ENCODE measurements around the gene STAT3. TPM values are rescaled to one million over a fixed set of nuclear protein-coding genes. Genes with fewer than 3 reads are reported as not detected.

The STAT3 gene
- total and polyA plus RNA-seq, 9 of the 15 experiments (the other 6 are each of a cell fraction or from before 2014, with no cell fraction given): 90.0 to 179 (median 114) TPM

GRCh38 chr17:42347198-42347597 is 41.0 kb downstream of the STAT3 start:
- peak; percentile 63 to 64; a peak in 3 of 4 replicates for TF ChIP-seq KDM1A (IDR thresholded peaks at IDR 0.05)
- TF ChIP-seq EHMT2 (IDR thresholded peaks at IDR 0.05): no peak
- peak; percentile 84 for TF ChIP-seq FOSL1 (tag; conservative IDR thresholded peaks at IDR 0.05)
- FAIRE-seq (no peak), DNase-seq (ENCODE audit: extremely low read depth in 1 of 4, low spot score in 3 of 4) (no peak), ATAC-seq (no peak)
- no peaks in the 10 kb centered on the region for H4K20me1 ChIP-seq (replicated peaks; ENCODE audit: control insufficient read depth, insufficient read depth, low read length)
- H3K27me3 ChIP-seq (ENCODE audit: control insufficient read depth in 2 of 2, insufficient read depth in 2 of 2, low read length in 2 of 2): no peaks in the 10 kb centered on the region
- H3K9me3 ChIP-seq (replicated peaks; ENCODE audit: control insufficient read depth, insufficient read depth, low read depth, low read length): no peaks in the 10 kb centered on the region
- BruUV-seq (replicated peaks): no TSS peak
- H3K4me3 ChIP-seq: no peak overlapping the region
- no peak overlapping the region for H3K4me2 ChIP-seq (ENCODE audit: insufficient read depth, low read length)
- in situ Hi-C loops (cut with MboI): no loop called here
- H3K36me3 ChIP-seq (ENCODE audit: control insufficient read depth, insufficient read depth, low read length): peaks cover 50% of the 10 kb centered on the region
- H3K79me2 ChIP-seq (ENCODE audit: control insufficient read depth, insufficient read depth, low read length): peaks cover 15% of the 10 kb centered on the region
- no peak overlapping the region for H3K9ac ChIP-seq (ENCODE audit: insufficient read depth in 1 of 2, low read depth in 2 of 2, low read length in 2 of 2)
- CTCF ChIA-PET (ENCODE audit: low intra/inter-chr PET ratio): no interaction called here
- no peak overlapping the region for H3K27ac ChIP-seq (ENCODE audit: extremely low read depth, low read depth, low read length)
- peaks cover 3% of the 10 kb centered on the region for H3K9me1 ChIP-seq (ENCODE audit: control insufficient read depth, insufficient read depth, low read length)
- H2AFZ ChIP-seq (ENCODE audit: low read depth, low read length): no peak overlapping the region
- POLR2A ChIA-PET: interaction anchor here (0.6 to 1.0 kb wide), 2 partner anchors 11 to 179 kb away, joined by 3 to 4 read pairs; no protein-coding TSS in a partner anchor
- intact Hi-C loops (cut with micrococcal nuclease): no loop called here
- no peaks in the 10 kb centered on the region for H3K4me1 ChIP-seq (replicated peaks in 1 of 2; ENCODE audit: control insufficient read depth in 2 of 2, insufficient read depth in 2 of 2, low read length in 2 of 2)

- DNase-seq (ENCODE audit: extremely low read depth in 1 of 4, low spot score in 3 of 4) (no peak), ATAC-seq (no peak), FAIRE-seq (no peak)
- 94% methylated on average over 8 of the region's 8 CpGs for WGBS (ENCODE audit: insufficient coverage, low coverage, missing lambda C conversion rate)
- Histone ChIP-seq H3K9me3 (replicated peaks; ENCODE audit: control insufficient read depth, insufficient read depth, low read depth, low read length) (no peaks in the 10 kb centered on the region), H2AFZ (ENCODE audit: low read depth, low read length) (no peak overlapping the region), H3K4me1 (replicated peaks in 1 of 2; ENCODE audit: control insufficient read depth in 2 of 2, insufficient read depth in 2 of 2, low read length in 2 of 2) (no peaks in the 10 kb centered on the region; a peak in 1 of 5 replicates), H3K36me3 (ENCODE audit: control insufficient read depth, insufficient read depth, low read length) (peaks cover 57% of the 10 kb centered on the region), H3K9me1 (ENCODE audit: control insufficient read depth, insufficient read depth, low read length) (peaks cover 3% of the 10 kb centered on the region), H3K4me2 (ENCODE audit: insufficient read depth, low read length) (no peak overlapping the region), H3K9ac (ENCODE audit: insufficient read depth in 1 of 2, low read depth in 2 of 2, low read length in 2 of 2) (no peak overlapping the region), H4K20me1 (replicated peaks; ENCODE audit: control insufficient read depth, insufficient read depth, low read length) (no peaks in the 10 kb centered on the region), H3K79me2 (ENCODE audit: control insufficient read depth, insufficient read depth, low read length) (peaks cover 14% of the 10 kb centered on the region; the same call in 2 of the 3 replicates), H3K4me3 (no peak overlapping the region), H3K27ac (ENCODE audit: extremely low read depth, low read depth, low read length) (no peak overlapping the region), H3K27me3 (ENCODE audit: control insufficient read depth in 2 of 2, insufficient read depth in 2 of 2, low read length in 2 of 2) (no peaks in the 10 kb centered on the region)
- ChIA-PET POLR2A (no interaction called here), CTCF (ENCODE audit: low intra/inter-chr PET ratio) (no interaction called here)
- no peak for TF ChIP-seq TCF7 (IDR thresholded peaks at IDR 0.05; ENCODE audit: borderline replicate concordance)
- no peak for TF ChIP-seq ZKSCAN3 (CRISPR knock-in tag; IDR thresholded peaks at IDR 0.05)
- TF ChIP-seq CTCF (IDR thresholded peaks at IDR 0.05 in 2 of 3, conservative IDR thresholded peaks at IDR 0.05 in 1 of 3; ENCODE audit: insufficient read depth in 2 of 3, low read depth in 1 of 3, low read length in 3 of 3): no peak
- TF ChIP-seq HEY1 (CRISPR knock-in tag; IDR thresholded peaks at IDR 0.05; ENCODE audit: borderline replicate concordance): no peak
- no peak for TF ChIP-seq CHD4 (IDR thresholded peaks at IDR 0.05; ENCODE audit: insufficient read depth, insufficient replicate concordance, low read depth, low read length, poor library complexity, severe bottlenecking)
- TF ChIP-seq PRPF4 (IDR thresholded peaks at IDR 0.05; ENCODE audit: insufficient read depth, low read depth, low read length, poor library complexity, severe bottlenecking): no peak
- no peak for TF ChIP-seq OTX1 (CRISPR knock-in tag; IDR thresholded peaks at IDR 0.05)
- no peak for TF ChIP-seq HDAC8 (tag; IDR thresholded peaks at IDR 0.05)
- no TSS peak for BruUV-seq (replicated peaks)
- in situ Hi-C loops (cut with MboI): no loop called here
- intact Hi-C loops (cut with micrococcal nuclease): no loop called here
Observed at GRCh38 chr17:42346481-42346880, 41.8 kb downstream of the STAT3 start.
